Natural killer cell (primary cell): ENCODE measurements around the gene TLL2. TPM values are rescaled to one million over a fixed set of nuclear protein-coding genes. Genes with fewer than 3 reads are reported as not detected.

Experiments
- ATAC-seq, 3 donors: fragments of 150-1000 bp in 2 of 3; fragments of 200-7000 bp in 1 of 3; cut with Tn5 transposase; 1 replicate in 1 of 3; 2 replicates in 2 of 3; pipeline ENCODE4 v1.10.0; 2021; ENCODE audit warnings: mild to moderate bottlenecking in 2 of 3, moderate library complexity in 2 of 3
- DNase-seq, 2 donors: peaks; one replicate each; pipeline versions ENCODE4 v3.0.0 to v3.0.0-alpha.2; 2013 to 2021; ENCODE audit warnings: mixed read lengths in 1 of 2
- H3K27ac ChIP-seq: one replicate; pipeline ENCODE4 v1.5.1; 2013; ENCODE audit warnings: mild to moderate bottlenecking, low read length
- H3K27me3 ChIP-seq: one replicate; pipeline ENCODE4 v1.6.1; 2013; ENCODE audit warnings: low read length; ENCODE audit not compliant: control insufficient read depth, insufficient read depth
- H3K36me3 ChIP-seq: one replicate; pipeline ENCODE4 v1.6.1; 2013; ENCODE audit warnings: low read length; ENCODE audit not compliant: control insufficient read depth, insufficient read depth
- H3K4me1 ChIP-seq: one replicate; pipeline ENCODE4 v1.6.1; 2013; ENCODE audit warnings: low read length; ENCODE audit not compliant: control insufficient read depth, insufficient read depth
- H3K4me3 ChIP-seq: one replicate; pipeline ENCODE4 v1.5.1; 2013; ENCODE audit warnings: low read length
- H3K9me3 ChIP-seq: one replicate; pipeline ENCODE4 v1.6.1; 2013; ENCODE audit warnings: low read length; ENCODE audit not compliant: control insufficient read depth, insufficient read depth
- H3K27ac Mint-ChIP-seq, 2 donors: one replicate each; pipeline ENCODE4 v1.8.0; 2022; ENCODE audit warnings: mild to moderate bottlenecking in 2 of 2, mixed read lengths in 2 of 2, moderate library complexity in 1 of 2
- H3K27me3 Mint-ChIP-seq, 2 donors: one replicate each; pipeline ENCODE4 v1.8.0; 2022; ENCODE audit warnings: low read depth in 2 of 2, mixed read lengths in 2 of 2
- H3K36me3 Mint-ChIP-seq: one replicate; pipeline ENCODE4 v1.8.0; 2022; ENCODE audit warnings: mixed read lengths
- H3K4me1 Mint-ChIP-seq, 2 donors: one replicate each; pipeline ENCODE4 v1.8.0; 2022; ENCODE audit warnings: mixed read lengths in 2 of 2
- H3K4me3 Mint-ChIP-seq: one replicate; pipeline ENCODE4 v1.8.0; 2022; ENCODE audit warnings: mild to moderate bottlenecking, moderate library complexity, mixed read lengths
- H3K9me3 Mint-ChIP-seq, 2 donors: one replicate each; pipeline ENCODE4 v1.8.0; 2022; ENCODE audit warnings: mixed read lengths in 2 of 2
- CTCF ChIP-seq: fragments of 200-600 bp; IDR thresholded peaks from one replicate; pipeline ENCODE4 v1.8.0; 2022; ENCODE audit warnings: antibody characterized with exemption
- WGBS: methylation state at CpG from one replicate; pipeline ENCODE4 v1.1.7; 2013; ENCODE audit warnings: missing lambda C conversion rate; ENCODE audit not compliant: insufficient coverage; 5-methylcytosine and 5-hydroxymethylcytosine counted together
- intact Hi-C: fragments of 100-400 bp; cut with micrococcal nuclease; formaldehyde crosslinking; loops from one replicate; pipeline ENCODE4 v1.14.2; 2022
- total RNA-seq, 4 donors: library from RNA; stranded (reverse); fragments of 120-200 nt in 1 of 4; gene quantifications; one replicate each; pipeline versions ENCODE4 v1.2.3 to v1.2.4, GENCODE V29; 2013 to 2022

Gene TLL2
- total RNA-seq, 3 donors from 2014 or later (not counting 1 experiment from before 2014, with no cell fraction given), result not detected

GRCh38 chr10:96436035-96436434 is 77.7 kb downstream of the TLL2 start:
- no peak for TF ChIP-seq CTCF
- Mint-ChIP-seq H3K4me3 (no peak overlapping the region), H3K36me3 (no peaks in the 10 kb centered on the region), H3K4me1 (no peaks in the 10 kb centered on the region), H3K27ac (no peak overlapping the region), H3K9me3 (no peaks in the 10 kb centered on the region), H3K27me3 (peaks cover 19 to 34% of the 10 kb centered on the region in 2 donors)
- Histone ChIP-seq H3K4me3 (no peak overlapping the region), H3K27me3 (no peaks in the 10 kb centered on the region), H3K36me3 (no peaks in the 10 kb centered on the region), H3K4me1 (no peaks in the 10 kb centered on the region), H3K27ac (no peak overlapping the region), H3K9me3 (no peaks in the 10 kb centered on the region)
- ATAC-seq (no peak), DNase-seq (no peak)
- intact Hi-C loops, result no loop called here

DNA sequence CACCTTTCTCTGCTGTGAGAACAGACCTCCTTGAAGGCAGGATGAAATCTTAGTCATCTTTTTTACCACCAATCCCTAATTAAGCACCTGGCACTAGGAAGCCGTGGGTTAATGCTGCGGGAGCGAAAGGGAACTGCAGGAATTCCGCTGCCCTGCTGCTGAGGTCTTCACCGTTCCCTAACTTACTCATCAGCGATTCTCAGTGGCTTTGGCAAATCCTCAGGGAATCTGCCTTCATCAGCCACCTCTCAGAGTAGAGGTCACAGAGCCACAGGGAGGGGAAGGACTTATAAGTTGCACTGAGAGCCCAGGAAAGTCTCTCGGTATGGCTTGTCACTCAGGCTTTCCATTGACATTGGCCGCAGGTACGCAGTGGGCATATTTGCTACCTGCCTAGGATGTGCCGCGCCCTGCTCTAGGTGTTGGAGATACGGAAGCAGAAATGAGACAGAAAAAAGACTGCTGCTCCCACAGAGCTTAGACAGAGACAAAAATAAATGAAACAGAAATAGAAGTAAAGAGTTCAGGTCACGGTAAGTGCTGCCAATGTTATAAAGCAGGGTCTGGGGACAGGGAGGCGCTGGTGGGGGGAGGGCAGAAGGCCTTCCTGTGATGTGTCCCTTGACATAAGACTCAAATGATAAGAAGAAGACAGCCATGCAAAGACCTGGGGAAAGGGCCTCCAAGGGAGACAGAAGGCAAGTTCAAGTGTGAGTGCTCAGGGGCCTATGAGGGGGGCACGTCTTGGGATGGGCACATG is 82.3 kb downstream of the TLL2 start:
- H3K36me3 ChIP-seq, result no peaks in the 10 kb centered on the region
- Mint-ChIP-seq H3K9me3 (no peaks in the 10 kb centered on the region), H3K27me3 (peaks cover 33 to 37% of the 10 kb centered on the region in 2 donors), H3K27ac (no peak overlapping the region), H3K36me3 (no peaks in the 10 kb centered on the region), H3K4me3 (no peak overlapping the region), H3K4me1 (no peaks in the 10 kb centered on the region)
- H3K27ac ChIP-seq, result no peak overlapping the region
- no peaks in the 10 kb centered on the region for H3K4me1 ChIP-seq
- DNase-seq (no peak), ATAC-seq (no peak)
- no peaks in the 10 kb centered on the region for H3K9me3 ChIP-seq
- H3K4me3 ChIP-seq, result no peak overlapping the region
- 91% methylated on average over 15 of the region's 15 CpGs for WGBS
- no peaks in the 10 kb centered on the region for H3K27me3 ChIP-seq
- TF ChIP-seq CTCF, result no peak
- intact Hi-C loops, result no loop called here

GRCh38 chr10:96427291-96427690 is 86.4 kb downstream of the TLL2 start:
- H3K4me3 ChIP-seq, result no peak overlapping the region
- H3K9me3 Mint-ChIP-seq, result no peaks in the 10 kb centered on the region
- no peaks in the 10 kb centered on the region for H3K4me1 ChIP-seq
- no peak overlapping the region for H3K27ac Mint-ChIP-seq
- H3K27me3 ChIP-seq, result no peaks in the 10 kb centered on the region
- no peaks in the 10 kb centered on the region for H3K4me1 Mint-ChIP-seq
- no peaks in the 10 kb centered on the region for H3K36me3 ChIP-seq
- no peak for TF ChIP-seq CTCF
- WGBS, result 77% methylated on average over 2 of the region's 2 CpGs
- H3K27ac ChIP-seq, result no peak overlapping the region
- intact Hi-C loops, result no loop called here
- ATAC-seq (no peak), DNase-seq (no peak)
- no peak overlapping the region for H3K4me3 Mint-ChIP-seq
- H3K9me3 ChIP-seq, result no peaks in the 10 kb centered on the region
- peaks cover 33 to 35% of the 10 kb centered on the region in 2 donors for H3K27me3 Mint-ChIP-seq
- no peaks in the 10 kb centered on the region for H3K36me3 Mint-ChIP-seq

DNA sequence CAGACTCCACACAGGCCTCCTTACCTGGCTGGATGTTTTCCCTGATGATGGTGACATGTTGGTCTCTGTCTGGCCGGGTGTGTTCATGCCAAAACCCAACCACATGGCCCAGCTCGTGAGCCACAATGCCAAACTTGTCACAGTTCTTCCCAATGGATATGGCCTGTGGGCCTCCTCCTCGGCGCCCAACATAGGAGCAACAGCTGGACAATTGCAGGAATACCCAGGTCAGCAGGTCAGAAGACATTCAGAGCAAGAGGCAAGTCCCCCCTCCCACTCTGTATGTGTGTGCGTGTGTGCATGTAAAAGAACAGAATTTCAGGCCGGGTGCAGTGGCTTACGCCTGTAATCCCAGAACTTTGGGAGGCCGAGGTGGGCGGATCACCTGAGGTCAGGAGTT is 91.2 kb downstream of the TLL2 start:
- no peaks in the 10 kb centered on the region for H3K9me3 Mint-ChIP-seq
- no peak overlapping the region for H3K27ac Mint-ChIP-seq
- no peak for DNase-seq
- H3K9me3 ChIP-seq, result no peaks in the 10 kb centered on the region
- no peak overlapping the region for H3K27ac ChIP-seq
- no peaks in the 10 kb centered on the region for H3K36me3 ChIP-seq
- ATAC-seq, result no peak
- H3K4me3 Mint-ChIP-seq, result no peak overlapping the region
- peaks cover 18 to 37% of the 10 kb centered on the region in 2 donors for H3K27me3 Mint-ChIP-seq
- H3K36me3 Mint-ChIP-seq, result no peaks in the 10 kb centered on the region
- H3K27me3 ChIP-seq, result no peaks in the 10 kb centered on the region
- TF ChIP-seq CTCF, result no peak
- H3K4me3 ChIP-seq, result no peak overlapping the region
- 93% methylated on average over 9 of the region's 9 CpGs for WGBS
- intact Hi-C loops, result no loop called here
- no peaks in the 10 kb centered on the region for H3K4me1 ChIP-seq
- H3K4me1 Mint-ChIP-seq, result no peaks in the 10 kb centered on the region
